NCI-H748 treated with DMSO at 0.1 percent for 48 hours (cell line): ENCODE measurements around the gene CCR5AS.
"Not testable (repeated sequence)": the region's sequence is repeated elsewhere in the genome, so short reads cannot be mapped to it uniquely, and the experiment has no call there.

ENCODE experiments used
- DNase-seq: peaks from one replicate; lab custom pipeline; 2025; lab: John Stamatoyannopoulos, UW

The CCR5AS gene

DNA sequence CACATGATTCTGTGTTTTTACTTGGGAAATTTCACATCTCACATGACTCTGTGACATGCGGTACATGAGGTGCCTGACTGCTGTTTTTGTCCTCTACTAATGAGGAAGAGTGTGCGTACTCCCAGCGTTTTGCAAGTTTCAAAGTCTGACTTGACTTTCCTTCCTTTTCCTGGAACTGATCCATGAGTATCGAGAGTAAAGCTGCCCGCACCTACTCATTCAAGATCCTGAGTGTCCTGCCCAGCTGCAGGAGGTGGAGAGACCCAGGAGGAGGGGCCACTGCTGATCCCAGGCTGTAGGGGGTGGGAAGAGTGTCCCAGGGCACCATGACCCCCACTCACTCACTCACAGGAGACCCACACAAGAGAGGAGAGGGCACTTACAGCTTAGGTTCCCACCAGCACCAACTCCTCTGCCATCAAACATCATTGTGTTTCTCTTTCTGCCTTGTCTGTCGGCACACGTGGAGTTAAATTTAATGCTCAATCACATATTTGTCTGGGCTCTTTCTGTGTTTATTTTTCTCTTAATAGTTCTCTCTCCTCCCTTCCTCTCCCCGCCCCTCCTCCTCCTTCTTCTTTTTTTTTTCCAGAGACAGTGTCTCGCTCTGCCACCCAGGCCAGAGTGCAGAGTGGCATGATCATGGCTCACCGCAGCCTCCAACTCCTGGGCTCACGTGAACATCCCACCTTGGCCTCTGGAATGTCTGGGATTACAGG, 1.4 kb downstream of the CCR5AS start:
- DNase-seq: no peak

- not testable (repeated sequence) for DNase-seq
These were observed 4.0 kb downstream of the CCR5AS start for GRCh38 chr3:46402902-46403301.

- no peak for DNase-seq
These were observed 5.3 kb downstream of the CCR5AS start for GRCh38 chr3:46401579-46401978.

DNA sequence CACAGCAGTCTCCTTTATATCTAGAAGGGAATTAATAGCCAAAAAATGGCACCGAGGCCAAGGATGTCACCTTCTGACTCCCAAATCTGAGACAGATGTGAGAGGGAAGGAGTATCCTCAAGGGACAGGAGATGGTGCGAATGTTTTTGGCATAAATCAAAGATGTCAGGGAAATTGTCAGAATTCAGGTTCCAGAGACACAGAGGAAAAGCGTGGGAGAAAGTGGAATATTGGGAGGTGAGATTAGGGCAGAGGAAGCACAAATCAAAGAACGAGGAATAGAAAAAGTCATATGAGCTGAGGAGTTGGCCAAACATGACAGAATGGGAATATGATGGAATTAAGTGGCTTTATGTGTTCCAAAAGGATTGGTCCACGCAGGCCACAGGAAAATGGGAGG, 6.0 kb downstream of the CCR5AS start:
- DNase-seq: no peak

DNA sequence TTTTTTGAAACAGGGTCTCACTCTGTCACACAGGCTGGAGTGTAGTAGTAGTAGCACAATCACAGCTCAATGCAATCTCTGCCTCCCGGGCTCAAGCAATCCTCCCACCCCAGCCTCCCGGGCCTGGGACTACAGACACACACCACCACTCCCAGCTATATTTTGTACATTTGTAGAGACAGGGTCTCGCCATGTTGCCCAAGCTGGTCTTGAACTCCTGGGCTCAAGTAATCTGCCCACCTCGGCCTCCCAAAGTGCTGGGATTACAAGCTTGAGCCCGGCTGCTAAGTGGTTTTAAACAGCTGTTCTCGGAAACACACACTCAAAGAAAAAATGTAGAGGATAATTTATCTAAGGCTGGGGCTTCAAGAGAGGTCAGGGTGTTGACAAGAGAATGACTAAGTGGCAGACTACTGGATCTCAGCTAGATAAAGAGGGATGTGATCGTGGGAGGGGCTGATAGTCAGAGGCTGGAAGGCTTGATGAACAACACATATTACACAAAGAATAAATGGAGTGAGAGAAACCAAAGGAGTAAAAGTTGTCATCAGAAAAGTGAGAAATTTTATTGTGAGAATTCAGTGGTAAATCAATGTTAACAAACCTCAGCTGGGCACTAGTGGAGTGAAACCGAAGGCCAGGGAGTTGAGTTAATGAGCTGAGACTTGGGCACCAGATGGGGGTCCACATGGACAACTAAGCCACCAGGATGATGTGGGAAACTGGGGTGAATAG, 6.7 kb downstream of the CCR5AS start:
- DNase-seq: no peak

DNA sequence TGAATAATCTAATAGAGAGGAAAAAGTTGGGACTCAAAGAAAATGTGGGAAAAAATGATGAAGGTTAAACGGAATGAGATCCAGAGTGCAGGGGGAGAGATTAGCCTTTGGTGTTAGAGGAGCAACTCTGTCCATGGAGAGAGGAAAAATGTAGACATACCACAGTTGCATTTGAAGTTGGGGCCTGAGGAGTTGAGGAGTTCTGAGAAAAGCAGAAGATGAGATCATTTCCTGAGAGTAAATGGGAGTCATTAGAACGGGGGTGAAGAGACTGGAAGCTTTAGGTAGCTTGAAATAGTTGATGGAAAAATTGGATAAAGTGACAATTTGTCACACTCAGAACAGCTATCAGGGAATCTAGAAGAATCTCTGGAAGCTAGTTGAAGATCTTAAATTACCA, 7.3 kb downstream of the CCR5AS start:
- DNase-seq: no peak

- DNase-seq: no peak
These were observed 7.8 kb downstream of the CCR5AS start for GRCh38 chr3:46399098-46399497.

GRCh38 chr3:46398186-46398955, 8.5 kb downstream of the CCR5AS start:
- DNase-seq: no peak

- DNase-seq: no peak
These were observed 9.8 kb downstream of the CCR5AS start for GRCh38 chr3:46397111-46397510.

- DNase-seq: no peak
These were observed 10.9 kb downstream of the CCR5AS start for GRCh38 chr3:46395766-46396530.

DNA sequence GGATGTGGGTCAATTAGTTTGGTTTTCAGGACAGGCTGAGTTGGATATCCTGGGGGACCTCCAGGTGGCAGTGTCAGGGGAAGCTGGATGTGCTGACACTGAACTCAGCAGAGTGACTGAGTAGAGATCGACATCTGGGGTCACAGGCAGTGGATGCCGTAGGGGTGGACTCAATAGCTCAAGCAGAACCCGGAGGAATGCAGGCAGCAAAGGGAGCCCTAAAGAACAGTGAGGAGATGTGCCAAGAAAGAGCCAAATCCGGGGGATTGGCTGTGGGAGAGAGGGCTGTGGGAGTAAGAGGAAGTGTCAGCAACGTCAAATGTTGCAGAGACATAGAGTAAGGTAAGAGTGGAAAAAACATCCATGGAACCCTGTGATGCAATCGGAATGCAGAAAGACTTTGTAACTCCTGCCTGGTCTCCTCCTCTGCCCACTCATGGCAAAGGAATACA, 11.6 kb downstream of the CCR5AS start:
- no peak for DNase-seq

DNA sequence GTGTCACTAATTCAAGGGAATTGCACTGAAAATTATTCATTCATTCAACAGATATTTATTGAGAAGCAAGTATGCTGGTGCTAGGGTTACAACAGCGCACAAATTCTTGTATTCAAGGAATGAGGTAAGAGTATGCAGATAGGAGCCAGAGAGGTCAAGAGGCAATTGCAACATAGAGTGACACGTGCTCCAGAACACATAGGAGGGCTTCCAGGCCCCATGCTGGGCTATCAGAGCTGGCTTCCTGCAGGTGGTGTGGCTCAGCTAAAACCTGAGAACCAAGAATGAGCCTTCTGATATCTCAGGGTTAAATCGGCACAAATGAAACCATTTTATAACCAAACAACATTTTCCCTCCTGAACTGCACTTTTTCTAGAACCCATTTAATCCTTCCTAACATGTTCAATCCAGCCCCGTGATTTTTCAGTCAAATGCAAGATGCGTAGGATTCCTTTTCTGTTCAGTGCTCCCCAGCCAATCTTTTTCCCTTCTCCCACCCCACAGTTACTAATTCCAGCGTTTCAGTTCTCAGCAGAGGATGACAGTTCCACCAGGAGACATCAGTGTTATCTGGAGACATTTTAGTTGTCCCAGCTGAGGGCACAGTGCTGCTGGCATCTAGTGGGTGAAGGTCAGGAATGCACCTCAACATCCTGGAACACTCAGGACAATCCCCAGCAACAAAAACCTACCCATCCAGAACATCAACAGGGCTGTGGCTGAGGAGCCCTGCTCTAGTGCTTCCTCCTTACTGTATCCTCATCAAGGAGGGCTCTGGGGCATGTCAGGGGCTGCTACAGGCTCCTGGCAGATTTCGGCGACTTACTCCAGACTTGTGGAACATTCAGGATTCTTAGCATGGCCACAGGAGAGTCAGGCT, 13.1 kb downstream of the CCR5AS start:
- no peak for DNase-seq

- no peak for DNase-seq
These were observed 13.9 kb downstream of the CCR5AS start for GRCh38 chr3:46393011-46393410.

GRCh38 chr3:46391526-46391925, 15.3 kb downstream of the CCR5AS start:
- not testable (repeated sequence) for DNase-seq

DNA sequence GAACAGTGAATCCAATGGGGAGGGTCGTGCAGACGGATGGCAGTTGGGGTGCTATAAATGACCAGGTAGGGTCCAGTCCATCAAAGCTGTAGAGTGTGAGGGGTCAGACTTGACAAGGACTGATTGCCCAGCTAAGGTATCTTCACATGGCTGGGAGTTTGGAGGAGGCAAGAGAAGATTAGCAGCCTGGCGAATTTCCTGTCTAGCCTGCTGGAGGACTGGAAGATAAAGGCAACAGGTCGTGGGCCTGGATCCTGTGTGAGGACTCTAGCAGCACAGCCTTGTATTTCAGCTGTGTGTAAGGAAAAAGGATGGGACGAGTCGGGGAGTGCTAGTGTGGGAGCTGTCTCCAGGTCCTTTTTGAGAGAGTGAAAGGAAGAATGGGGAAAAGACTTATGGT, 17.6 kb downstream of the CCR5AS start:
- no peak for DNase-seq

GRCh38 chr3:46388847-46389246, 18.0 kb downstream of the CCR5AS start:
- not testable (repeated sequence) for DNase-seq

- no peak for DNase-seq
These were observed 20.7 kb downstream of the CCR5AS start for GRCh38 chr3:46386205-46386604.

GRCh38 chr3:46383951-46384330, 22.9 kb downstream of the CCR5AS start:
- no peak for DNase-seq

GRCh38 chr3:46383211-46383950, 23.5 kb downstream of the CCR5AS start:
- no peak for DNase-seq

DNA sequence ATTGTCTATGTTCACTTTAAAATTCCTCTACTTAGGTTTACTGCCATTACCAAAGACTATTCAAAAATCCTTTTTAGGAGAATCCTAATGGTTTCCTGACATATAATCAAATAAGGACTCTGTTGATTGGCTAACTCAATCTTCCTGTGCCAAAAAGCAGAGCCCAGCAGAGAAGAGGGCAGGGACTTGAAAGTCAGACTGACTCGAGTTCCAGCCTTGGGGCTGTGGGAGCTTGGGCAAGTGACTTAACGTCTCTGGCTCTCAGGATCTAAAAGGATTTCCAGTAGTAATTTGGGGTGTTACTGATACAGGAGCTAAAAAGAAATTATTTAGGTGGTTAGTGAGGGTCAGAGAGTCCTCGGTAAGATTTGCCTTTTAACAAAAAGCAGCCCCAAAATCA, 25.2 kb downstream of the CCR5AS start:
- DNase-seq: no peak
